Psoas muscle (tissue), 8 donors: ENCODE measurements around the gene CRYBB1. TPM values are rescaled to one million over a fixed set of nuclear protein-coding genes. Genes with fewer than 3 reads are reported as not detected.
"Not testable (repeated sequence)": the region's sequence is repeated elsewhere in the genome, so short reads cannot be mapped to it uniquely, and the experiment has no call there.

Source experiments
- ATAC-seq, 4 donors: fragments of 200-7000 bp; cut with Tn5 transposase; one replicate each; pipeline ENCODE4 v1.9.1; 2020; ENCODE audit warnings: moderate library complexity in 3 of 4, mild to moderate bottlenecking in 2 of 4
- DNase-seq, 2 donors: peaks; one replicate each; pipeline ENCODE4 v3.0.0-alpha.2; 2020
- H3K27ac ChIP-seq: fragments of 200-600 bp; one replicate; pipeline ENCODE4 v1.8.0; 2022
- H3K27me3 ChIP-seq, 3 donors: fragments of 200-600 bp in 1 of 3; one replicate each; pipeline versions ENCODE4 v1.6.1 to v1.8.0; 2013 to 2022; ENCODE audit warnings: low read length in 2 of 3, mild to moderate bottlenecking in 2 of 3, moderate library complexity in 1 of 3; ENCODE audit not compliant: insufficient read depth in 3 of 3
- H3K36me3 ChIP-seq, 2 donors: fragments of 200-600 bp in 1 of 2; one replicate each; pipeline versions ENCODE4 v1.6.1 to v1.8.0; 2013 to 2022; ENCODE audit warnings: low read depth in 1 of 2, mild to moderate bottlenecking in 1 of 2, moderate library complexity in 1 of 2; ENCODE audit not compliant: insufficient read depth in 1 of 2
- H3K4me1 ChIP-seq: fragments of 200-600 bp; one replicate; pipeline ENCODE4 v1.8.0; 2022
- H3K4me3 ChIP-seq: fragments of 200-600 bp; one replicate; pipeline ENCODE4 v1.8.0; 2022; ENCODE audit warnings: mild to moderate bottlenecking
- H3K9me3 ChIP-seq: fragments of 200-600 bp; one replicate; pipeline ENCODE4 v1.8.0; 2022
- CTCF ChIP-seq: fragments of 200-600 bp; IDR thresholded peaks from one replicate; pipeline ENCODE4 v1.8.0; 2022; ENCODE audit warnings: antibody characterized with exemption
- WGBS, 3 donors: extraction: QIAGEN DNeasy Blood & Tissue Kit; methylation state at CpG; one replicate each; pipeline versions ENCODE4 v1.1.6 to v1.1.7; 2013; 5-methylcytosine and 5-hydroxymethylcytosine counted together
- intact Hi-C, 2 donors: fragments of 100-400 bp; cut with DNase I; formaldehyde crosslinking; loops; one replicate each; pipeline versions ENCODE4 v1.11.0 to v1.14.2; 2022
- polyA plus RNA-seq, 3 donors: library from polyadenylated mRNA; stranded (reverse); fragments of 200-250 nt; gene quantifications; one replicate each; pipeline ENCODE4 v1.2.3, GENCODE V29; 2013
- total RNA-seq, 4 donors: library from RNA; stranded (reverse); fragmentation: NEBNext Ultra II Directional in 2 of 4; extraction: Animal tissue kit (Norgen Biotek cat#: 25700) in 2 of 4; gene quantifications; one replicate each; pipeline versions ENCODE4 v1.2.1 to v1.2.4, GENCODE V29; 2021 to 2023
- donor health status: healthy with polysubstance abuse.
- donor health status: DM: no; HTN: no; CAD: no; lungs with moderate emphysema.
- donor health status: Bipolar disorder and iron deficiency.
- donor health status: healthy.
- donor health status: DM: yes; HTN: yes; CAD: no.
- donor health status: DM: no; HTN: no; CAD: no.
- donor health status: DM: no; HTN: no; CAD: no.
- donor health status: DM: yes; HTN: yes; CAD: no.

Gene CRYBB1
- total and polyA plus RNA-seq, 7 donors, result 0.14 to 0.25 (median 0.22) TPM; not detected in 2

- intact Hi-C loops, result no loop called here
- ATAC-seq (no peak), DNase-seq (no peak)
- Histone ChIP-seq H3K4me3 (no peak overlapping the region), H3K4me1 (no peaks in the 10 kb centered on the region), H3K27me3 (peaks cover 0 to 6% (median 0%) of the 10 kb centered on the region in 3 donors), H3K36me3 (no peaks in the 10 kb centered on the region), H3K9me3 (no peaks in the 10 kb centered on the region), H3K27ac (no peak overlapping the region)
- 47 to 67% (median 54%) methylated on average over 2 of the region's 2 CpGs for WGBS, 3 donors
- TF ChIP-seq CTCF, result no peak
Observed at GRCh38 chr22:26616650-26617049, 1.2 kb downstream of the CRYBB1 start.

GRCh38 chr22:26615830-26616435 lies 1.9 kb downstream of the CRYBB1 start:
- 81 to 85% (median 83%) methylated on average over 10 to 11 of the region's 11 CpGs for whole genome bisulfite sequencing, 3 donors
- no peak for TF ChIP-seq CTCF
- no peak for ATAC-seq

GRCh38 chr22:26615149-26615548 lies 2.7 kb downstream of the CRYBB1 start:
- Histone ChIP-seq H3K27ac (no peak overlapping the region), H3K4me3 (no peak overlapping the region), H3K4me1 (no peaks in the 10 kb centered on the region), H3K27me3 (peaks cover 0 to 6% (median 0%) of the 10 kb centered on the region in 3 donors), H3K36me3 (no peaks in the 10 kb centered on the region), H3K9me3 (no peaks in the 10 kb centered on the region)
- ATAC-seq, result no peak
- intact Hi-C loops, result no loop called here
- no peak for DNase-seq
- 58 to 66% (median 65%) methylated on average over 5 of the region's 5 CpGs for WGBS, 3 donors
- TF ChIP-seq CTCF, result no peak

More at GRCh38 chr22:26615830-26616435, 1.9 kb downstream of the CRYBB1 start:
- peaks cover 0 to 6% (median 0%) of the 10 kb centered on the region in 3 donors for H3K27me3 ChIP-seq
- H3K27ac ChIP-seq, result no peak overlapping the region
- no peaks in the 10 kb centered on the region for H3K36me3 ChIP-seq
- H3K4me3 ChIP-seq, result no peak overlapping the region
- no peaks in the 10 kb centered on the region for H3K4me1 ChIP-seq
- H3K9me3 ChIP-seq, result no peaks in the 10 kb centered on the region
- intact Hi-C loops, result no loop called here
- DNase-seq, result no peak

- Histone ChIP-seq H3K36me3 (no peaks in the 10 kb centered on the region), H3K9me3 (no peaks in the 10 kb centered on the region), H3K4me3 (no peak overlapping the region), H3K4me1 (no peaks in the 10 kb centered on the region), H3K27me3 (peaks cover 0 to 6% (median 0%) of the 10 kb centered on the region in 3 donors), H3K27ac (no peak overlapping the region)
- no peak for DNase-seq
- TF ChIP-seq CTCF, result no peak
- no peak for ATAC-seq
- intact Hi-C loops, result no loop called here
- WGBS, 3 donors, result 49 to 55% (median 52%) methylated on average over 14 of the region's 14 CpGs
Observed at GRCh38 chr22:26614322-26614721, 3.5 kb downstream of the CRYBB1 start.

GRCh38 chr22:26613753-26614152 lies 4.1 kb downstream of the CRYBB1 start:
- H3K4me3 ChIP-seq, ATAC-seq, DNase-seq, H3K4me1 ChIP-seq, H3K36me3 ChIP-seq, H3K27me3 ChIP-seq, H3K27ac ChIP-seq, intact Hi-C loops, H3K9me3 ChIP-seq: not testable (repeated sequence)
- 22 to 29% (median 23%) methylated on average over 9 to 10 of the region's 10 CpGs for WGBS, 3 donors
